Fibroblast of peridontal ligament (primary cell): ENCODE data around the gene CYP1B1.
"Not testable (repeated sequence)": the region's sequence is repeated elsewhere in the genome, so short reads cannot be mapped to it uniquely, and the experiment has no call there.

Source experiments
- DNase-seq: peaks from one replicate; pipeline ENCODE4 v3.0.0-alpha.2; 2010; ENCODE audit errors: extremely low read depth

CYP1B1 gene

GRCh38 chr2:38037757-38038621 is 38.0 kb downstream of the CYP1B1 start:
- DNase-seq: peak; percentile 90

GRCh38 chr2:38037325-38037724 is 38.6 kb downstream of the CYP1B1 start:
- peak; percentile 65 for DNase-seq

GRCh38 chr2:38035968-38036367 is 40.0 kb downstream of the CYP1B1 start:
- DNase-seq: no peak

GRCh38 chr2:38033646-38034045 is 42.3 kb downstream of the CYP1B1 start:
- DNase-seq: peak; percentile 81

- no peak for DNase-seq
These were observed 43.0 kb downstream of the CYP1B1 start for GRCh38 chr2:38032946-38033345.

- DNase-seq: peak; percentile 86
These were observed 45.2 kb downstream of the CYP1B1 start for GRCh38 chr2:38030635-38031355.

GRCh38 chr2:38029512-38029911 is 46.4 kb downstream of the CYP1B1 start:
- DNase-seq: no peak

- no peak for DNase-seq
These were observed 47.1 kb downstream of the CYP1B1 start for GRCh38 chr2:38028829-38029228.

GRCh38 chr2:38026846-38027245 is 49.1 kb downstream of the CYP1B1 start:
- no peak for DNase-seq

GRCh38 chr2:38021589-38021988 is 54.4 kb downstream of the CYP1B1 start:
- DNase-seq: no peak

- not testable (repeated sequence) for DNase-seq
These were observed 55.4 kb downstream of the CYP1B1 start for GRCh38 chr2:38020359-38021069.

GRCh38 chr2:38017836-38018235 is 58.1 kb downstream of the CYP1B1 start:
- DNase-seq: no peak
